ENCODE measurements around the gene PEX14. TPM values are rescaled to one million over a fixed set of nuclear protein-coding genes. Genes with fewer than 3 reads are reported as not detected.

Gene PEX14
- total RNA-seq, 1 donor from 2014 or later, result 27.0 TPM

GRCh38 chr1:10490286-10490970, 15.7 kb downstream of the PEX14 start:
- intact Hi-C loops (cut with micrococcal nuclease), result no loop called here

DNA sequence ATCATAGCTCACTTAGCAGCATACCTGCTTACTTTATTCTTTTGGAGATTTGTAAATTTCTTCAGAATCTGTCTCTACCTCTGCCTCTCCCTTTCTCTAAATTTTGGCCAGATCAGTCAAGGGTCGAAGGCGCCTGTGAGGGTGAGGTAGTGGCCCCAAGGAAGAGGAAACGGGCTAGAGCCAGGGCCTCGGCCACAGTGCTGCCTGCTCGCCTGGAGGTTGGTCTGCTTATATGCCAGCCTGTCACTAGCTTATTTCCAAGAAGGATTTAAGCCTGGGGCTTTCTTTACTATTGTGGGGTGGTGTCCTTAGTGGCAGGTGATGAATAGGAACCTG, 19.6 kb downstream of the PEX14 start:
- intact Hi-C loops (cut with micrococcal nuclease), result loop anchor here (1.0 to 2.0 kb wide), 5 partner anchors 19 to 462 kb away; partner anchors contain the start of genes CENPS and UBE4B

DNA sequence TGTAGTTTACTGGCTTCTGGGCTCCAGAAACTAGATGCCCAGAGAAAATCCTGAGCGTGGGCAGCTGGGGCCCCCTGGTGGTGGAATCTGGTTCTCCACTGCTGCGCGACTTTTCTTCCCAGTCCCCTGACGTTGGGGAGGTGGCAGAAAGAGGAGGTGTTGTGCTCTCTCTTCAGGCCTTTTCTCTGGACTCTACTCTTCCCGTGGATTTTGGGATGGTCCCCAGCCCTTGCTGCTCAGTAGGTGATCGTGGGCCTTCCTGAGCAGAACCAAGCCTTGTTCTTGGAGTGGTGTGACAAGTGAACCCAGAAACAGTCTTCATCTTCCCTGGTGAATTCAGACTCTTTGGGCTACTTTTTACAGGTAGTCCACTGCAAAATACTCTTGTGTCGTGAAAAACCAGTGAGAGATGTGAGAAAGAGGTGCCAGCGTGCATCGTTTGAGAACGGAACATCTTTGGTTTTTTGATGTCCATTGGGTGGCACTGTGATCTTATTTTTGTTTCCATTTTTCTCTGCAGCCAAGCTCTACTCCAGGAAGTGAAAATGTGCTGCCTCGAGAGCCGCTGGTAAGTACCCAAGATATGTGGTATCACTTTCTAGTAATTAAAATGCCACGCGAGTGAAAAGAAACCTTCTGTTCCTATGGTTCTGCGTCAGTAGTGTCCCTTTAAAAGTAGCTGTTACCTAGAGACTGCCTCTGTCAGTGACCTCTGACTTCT, 20.2 kb downstream of the PEX14 start:
- intact Hi-C loops (cut with micrococcal nuclease), result loop anchor here (1.0 to 2.0 kb wide), 10 partner anchors 12 to 462 kb away; partner anchors contain the start of genes CENPS and UBE4B

DNA sequence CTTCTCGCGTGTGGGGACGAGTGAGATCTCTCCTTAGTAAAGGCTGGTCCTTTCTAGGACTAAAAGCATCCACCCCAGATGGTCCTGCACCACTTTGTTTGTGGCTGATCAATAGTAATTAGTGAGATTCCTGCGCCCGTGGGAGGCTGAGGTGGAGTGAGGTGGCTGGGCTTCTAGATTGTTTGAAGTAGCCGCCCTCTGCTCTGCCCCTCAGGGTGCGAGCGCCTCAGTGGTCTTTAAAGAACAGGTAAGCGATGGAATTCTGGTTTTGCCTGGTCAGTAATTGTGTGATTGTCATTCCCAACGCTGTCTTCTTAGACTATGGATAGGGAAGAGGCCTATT, 20.7 kb downstream of the PEX14 start:
- intact Hi-C loops (cut with micrococcal nuclease), result loop anchor here (1.0 to 2.0 kb wide), 7 partner anchors 12 to 463 kb away; partner anchors contain the start of gene UBE4B

DNA sequence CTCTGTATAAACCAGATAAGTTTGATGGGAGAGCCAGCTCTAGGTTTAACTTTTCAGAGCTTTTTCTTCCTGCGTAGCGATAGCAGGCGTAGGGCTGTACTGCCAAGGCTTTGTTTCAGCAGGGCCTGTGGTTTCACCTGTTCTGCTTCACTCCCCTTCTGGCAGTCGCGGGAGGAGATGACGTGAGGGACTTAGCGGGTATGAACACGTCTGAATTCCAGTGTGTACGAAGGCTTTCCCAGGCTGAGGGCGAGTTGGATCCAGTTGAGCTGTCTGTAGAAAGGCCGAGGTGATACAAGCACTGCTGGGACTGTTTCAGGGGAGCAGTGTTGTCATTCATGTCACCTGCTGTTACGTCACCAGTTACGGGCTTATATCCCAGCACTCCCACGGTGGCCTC, 21.2 kb downstream of the PEX14 start:
- intact Hi-C loops (cut with micrococcal nuclease), result loop anchor here (1.0 to 2.0 kb wide), 7 partner anchors 11 to 463 kb away; partner anchors contain the start of gene UBE4B

GRCh38 chr1:10497109-10497508, 22.4 kb downstream of the PEX14 start:
- intact Hi-C loops (cut with micrococcal nuclease), result no loop called here

GRCh38 chr1:10498231-10498630, 23.5 kb downstream of the PEX14 start:
- intact Hi-C loops (cut with micrococcal nuclease), result no loop called here

DNA sequence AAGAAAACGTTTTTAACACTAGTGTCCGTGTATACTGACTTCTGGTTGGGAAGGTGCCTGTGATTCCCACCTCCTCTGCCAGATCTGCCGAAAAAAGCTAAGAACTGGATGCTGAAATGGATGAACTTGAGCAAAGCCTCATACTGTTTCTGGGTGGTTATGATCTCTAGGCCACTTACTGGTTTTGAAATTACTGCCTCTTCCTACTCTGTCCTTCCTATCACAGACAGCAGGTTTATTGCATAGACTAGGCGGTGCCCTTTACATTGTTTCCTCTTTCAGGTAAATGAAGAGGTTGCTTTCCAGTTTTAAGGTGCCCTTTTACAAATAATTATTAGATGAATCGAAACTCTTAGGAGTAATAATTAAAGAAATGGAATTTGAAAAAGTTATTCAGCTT, 27.5 kb downstream of the PEX14 start:
- intact Hi-C loops (cut with micrococcal nuclease), result no loop called here

DNA sequence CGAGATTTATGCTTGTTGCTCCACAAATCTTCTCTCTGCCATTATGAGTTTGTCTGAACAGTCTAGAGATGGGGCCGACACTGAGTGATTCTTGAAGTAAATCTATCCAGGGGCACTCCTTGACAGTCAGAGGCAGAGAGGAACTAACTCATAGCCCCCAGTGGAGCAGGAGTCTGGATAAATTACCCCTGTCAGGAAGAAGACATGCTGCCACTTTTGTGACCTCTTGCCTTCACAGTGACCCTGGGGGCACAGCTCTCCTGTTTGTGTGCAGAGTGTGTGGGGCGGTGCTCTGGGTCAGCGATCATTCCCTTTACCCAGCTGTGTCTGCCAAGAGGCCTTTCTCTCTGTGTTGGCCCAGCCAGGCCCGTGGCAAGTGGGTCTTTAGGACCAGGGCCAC, 29.5 kb downstream of the PEX14 start:
- intact Hi-C loops (cut with micrococcal nuclease), result no loop called here

GRCh38 chr1:10506046-10506676, 31.4 kb downstream of the PEX14 start:
- intact Hi-C loops (cut with micrococcal nuclease), result loop anchor here (5.0 kb wide), 1 partner anchor 131 kb away; no protein-coding TSS in a partner anchor

- intact Hi-C loops (cut with micrococcal nuclease), result loop anchor here (1.0 to 5.0 kb wide), 7 partner anchors 11 to 404 kb away; partner anchors contain the start of gene DFFA
Measured at GRCh38 chr1:10506677-10507047, 31.9 kb downstream of the PEX14 start.

GRCh38 chr1:10507111-10507879, 32.5 kb downstream of the PEX14 start:
- intact Hi-C loops (cut with micrococcal nuclease), result loop anchor here (1.0 to 5.0 kb wide), 7 partner anchors 12 to 403 kb away; partner anchors contain the start of gene DFFA

GRCh38 chr1:10508511-10508951, 33.8 kb downstream of the PEX14 start:
- intact Hi-C loops (cut with micrococcal nuclease), result loop anchor here (5.0 kb wide), 1 partner anchor 129 kb away; no protein-coding TSS in a partner anchor

GRCh38 chr1:10509809-10510509, 35.2 kb downstream of the PEX14 start:
- intact Hi-C loops (cut with micrococcal nuclease), result loop anchor here (2.0 to 10.0 kb wide), 6 partner anchors 78 to 1135 kb away; partner anchors contain the start of genes CASZ1, CENPS and TARDBP

DNA sequence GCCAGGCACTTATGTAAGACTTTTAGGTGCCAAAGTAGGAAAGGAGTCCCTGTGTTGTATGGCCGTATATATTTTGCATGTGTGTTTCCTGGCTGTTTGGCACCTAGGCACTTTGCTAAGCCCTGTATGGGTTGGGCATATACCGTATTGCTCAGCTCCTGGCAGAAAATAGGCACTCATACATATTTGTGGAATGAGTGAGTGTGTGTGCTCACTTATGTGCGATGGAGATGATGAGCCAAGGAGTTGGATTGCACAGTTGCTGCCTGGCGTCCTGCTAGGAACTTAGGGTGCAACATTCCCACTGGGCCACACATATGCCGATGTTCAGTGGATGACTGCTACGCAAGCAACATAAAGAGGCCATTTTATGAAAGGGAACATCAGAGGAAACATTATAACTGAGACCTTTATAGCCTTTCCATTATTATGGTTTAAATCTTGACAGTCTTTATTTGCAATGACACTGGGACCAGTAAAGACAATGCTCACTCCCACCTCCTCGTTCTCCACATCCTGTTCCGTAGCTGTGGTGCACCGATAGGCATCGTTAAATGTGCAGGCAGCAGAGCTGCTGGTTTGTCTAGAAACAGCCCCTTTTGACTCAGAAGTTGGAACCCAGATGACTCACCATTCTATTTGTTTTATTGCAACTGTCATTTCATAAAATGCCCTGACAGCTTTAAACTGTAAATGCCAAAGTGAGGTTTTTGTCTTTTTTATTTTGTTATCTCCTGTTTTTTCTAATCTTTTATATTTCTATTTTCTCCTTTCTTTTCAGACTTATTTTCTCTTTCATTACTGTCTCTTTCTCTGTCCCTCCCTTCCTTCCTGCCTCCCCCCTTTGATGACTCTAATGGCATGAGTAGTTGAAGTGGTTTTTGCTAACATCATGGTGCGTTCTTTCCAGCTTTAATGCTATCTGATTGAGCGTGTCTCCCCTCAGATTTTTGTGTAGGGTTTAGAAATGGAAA, 36.1 kb downstream of the PEX14 start:
- intact Hi-C loops (cut with micrococcal nuclease), result loop anchor here (1.0 to 10.0 kb wide), 8 partner anchors 16 to 1134 kb away; partner anchors contain the start of genes CASZ1, CENPS, DFFA and TARDBP

DNA sequence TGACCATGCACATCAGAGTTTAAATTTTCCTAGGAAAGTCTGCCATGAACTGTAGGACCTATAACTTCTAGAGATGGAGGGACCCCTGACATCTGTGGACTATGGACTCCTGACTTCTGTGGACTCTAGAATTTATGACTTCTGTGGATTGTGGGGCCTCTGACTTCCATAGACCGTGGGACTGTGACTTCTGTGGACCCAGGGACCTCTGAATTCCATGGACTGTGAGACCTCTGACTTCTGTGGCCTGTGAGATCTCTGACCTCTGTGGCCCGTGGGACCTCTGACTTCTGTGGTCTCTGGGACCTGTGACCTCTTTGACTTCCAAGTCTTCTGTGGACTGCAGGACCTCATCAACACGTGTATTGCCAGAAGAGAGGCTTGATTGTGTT, 36.7 kb downstream of the PEX14 start:
- intact Hi-C loops (cut with micrococcal nuclease), result loop anchor here (1.0 to 10.0 kb wide), 8 partner anchors 16 to 1133 kb away; partner anchors contain the start of genes CASZ1, CENPS, DFFA and TARDBP

DNA sequence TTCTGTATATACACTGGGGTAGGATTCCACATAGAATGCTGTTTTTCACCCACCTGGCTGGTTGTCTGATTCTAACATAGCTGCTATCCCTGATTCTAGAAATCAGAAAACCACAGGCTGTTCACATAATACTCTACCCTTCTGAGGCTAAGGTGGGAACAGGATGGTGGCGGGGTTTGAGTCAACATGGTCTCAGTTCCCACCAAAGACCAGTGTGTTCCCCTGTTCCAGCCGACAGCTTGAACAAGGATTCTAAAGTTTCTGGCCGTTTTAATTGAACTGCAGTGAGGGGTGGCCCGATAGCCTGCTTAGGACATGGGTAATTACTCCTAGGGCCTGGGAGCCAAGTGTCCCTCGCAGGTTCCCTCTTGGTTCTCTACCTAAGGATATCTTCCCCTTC, 38.4 kb downstream of the PEX14 start:
- intact Hi-C loops (cut with micrococcal nuclease), result loop anchor here (5.0 to 10.0 kb wide), 3 partner anchors 81 to 1132 kb away; partner anchors contain the start of genes CASZ1 and CENPS

DNA sequence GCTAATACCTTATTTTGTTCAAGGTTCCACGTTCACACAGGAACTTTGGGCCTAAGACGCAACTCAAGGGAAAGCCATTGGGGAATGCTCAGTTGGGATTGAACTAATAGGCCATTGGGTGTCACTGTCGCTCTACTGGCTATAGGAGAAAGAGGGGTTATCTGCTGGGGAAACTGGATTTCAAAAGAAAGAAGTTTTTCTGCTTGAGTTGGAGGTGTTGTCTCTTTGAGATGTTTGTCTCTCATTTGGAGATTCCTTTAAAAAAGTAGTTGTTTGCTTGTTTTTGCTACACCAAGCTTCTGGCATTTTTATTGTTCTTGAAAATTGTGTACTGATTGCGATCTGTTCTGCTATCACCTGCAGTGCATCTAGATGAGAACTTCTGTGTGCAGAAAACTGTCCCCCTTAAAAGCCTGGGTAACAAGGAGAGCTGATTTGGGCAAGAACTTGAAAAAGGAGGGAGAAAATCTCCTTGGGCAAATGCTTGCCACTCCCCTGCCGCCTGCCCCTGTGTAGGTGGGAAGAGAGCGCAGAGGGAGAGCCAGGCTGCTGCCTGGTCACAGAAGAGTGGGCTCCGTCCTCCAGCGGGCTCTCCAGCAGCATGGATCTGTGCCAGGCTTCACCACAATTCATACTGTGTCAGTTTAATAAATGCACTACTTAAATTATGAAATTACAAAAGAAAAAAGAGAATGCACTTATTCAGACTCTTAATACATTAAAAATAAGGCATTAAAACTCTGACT, 39.9 kb downstream of the PEX14 start:
- intact Hi-C loops (cut with micrococcal nuclease), result loop anchor here (5.0 to 10.0 kb wide), 3 partner anchors 82 to 1130 kb away; partner anchors contain the start of genes CASZ1 and CENPS

All from T-helper 1 cell treated with Interleukin-12 subunit alpha and Interleukin-12 subunit beta and Interleukin-4 antibody, amounts not matched to agents 30 ng/mL and 1 ng/mL, for 36 hours (primary cell).